ENCODE data around the gene LGI2. TPM values are rescaled to one million over a fixed set of nuclear protein-coding genes. Genes with fewer than 3 reads are reported as not detected.
"Not testable (repeated sequence)": the region's sequence is repeated elsewhere in the genome, so short reads cannot be mapped to it uniquely, and the experiment has no call there.

LGI2 gene
- total RNA-seq: not detected

- DNase-seq: no peak
Measured at GRCh38 chr4:25030277-25031076, at the start of gene LGI2. Gene LGI2 (minus strand): TSS chr4:25030946. CDS start chr4:25030693, 253 bp downstream.

GRCh38 chr4:25078523-25078922 lies 47.8 kb upstream of the LGI2 start:
- no peak for DNase-seq

- no peak for DNase-seq
Measured at GRCh38 chr4:25076625-25077398, 46.1 kb upstream of the LGI2 start.

DNA sequence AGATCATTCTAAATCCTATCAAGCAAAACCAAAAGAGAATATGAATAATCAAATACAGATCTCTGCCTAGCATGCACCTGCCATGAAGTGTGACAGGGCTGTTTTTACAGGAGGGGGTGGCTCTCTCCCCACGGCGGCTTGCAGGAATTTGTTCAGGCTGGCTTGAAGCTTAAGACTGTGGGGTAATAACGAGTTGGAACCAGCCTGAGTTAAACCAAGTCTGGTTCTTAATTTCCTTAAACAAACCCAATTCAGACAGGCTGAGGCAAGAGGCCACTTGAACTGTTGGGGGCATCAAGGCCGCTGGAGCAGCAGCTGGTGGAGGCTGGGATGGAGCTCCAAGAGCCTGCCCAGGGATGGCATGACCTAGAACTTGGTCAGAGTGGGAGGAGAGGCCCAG lies 45.1 kb upstream of the LGI2 start:
- DNase-seq: no peak

- no peak for DNase-seq
Measured at GRCh38 chr4:25075129-25075528, 44.4 kb upstream of the LGI2 start.

DNA sequence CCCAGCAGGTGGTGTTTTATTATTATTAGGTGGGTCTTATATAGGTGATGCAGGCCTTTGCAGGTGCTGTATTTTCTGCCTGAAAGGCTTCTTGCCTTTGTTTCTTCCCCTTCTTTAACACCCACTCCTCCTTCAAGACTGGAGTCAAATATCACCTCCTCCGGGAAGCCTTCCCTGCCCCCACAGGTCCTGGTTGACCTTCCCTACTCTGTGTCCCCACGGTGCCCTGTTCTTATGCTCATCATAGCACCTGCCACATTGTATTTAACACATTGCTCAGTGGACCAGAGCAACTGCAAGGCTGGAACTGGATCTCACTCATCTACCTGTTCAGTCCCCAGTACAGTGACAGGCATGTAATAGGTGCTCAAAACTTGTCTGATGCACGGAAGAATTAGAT lies 39.8 kb upstream of the LGI2 start:
- DNase-seq: no peak

- no peak for DNase-seq
Measured at GRCh38 chr4:25069014-25069413, 38.3 kb upstream of the LGI2 start.

DNA sequence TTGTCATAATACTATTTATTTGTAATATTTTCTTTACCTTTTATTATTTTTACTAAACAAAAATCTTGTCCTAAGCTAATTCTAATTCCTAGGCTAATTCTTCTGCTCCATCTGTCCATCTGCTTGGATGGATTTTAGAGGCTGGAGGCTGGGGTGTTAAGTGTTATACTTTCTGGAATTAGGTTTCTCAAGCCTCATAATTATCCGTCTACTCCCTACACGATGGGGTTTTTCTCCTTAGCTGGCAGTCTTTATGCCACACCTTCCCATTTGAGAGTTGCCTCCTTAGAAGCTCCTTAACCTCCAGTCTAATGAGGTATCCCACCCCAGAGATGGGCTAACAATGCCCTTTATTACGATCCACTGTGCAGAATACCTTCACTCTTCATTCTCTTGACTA lies 37.6 kb upstream of the LGI2 start:
- no peak for DNase-seq

DNA sequence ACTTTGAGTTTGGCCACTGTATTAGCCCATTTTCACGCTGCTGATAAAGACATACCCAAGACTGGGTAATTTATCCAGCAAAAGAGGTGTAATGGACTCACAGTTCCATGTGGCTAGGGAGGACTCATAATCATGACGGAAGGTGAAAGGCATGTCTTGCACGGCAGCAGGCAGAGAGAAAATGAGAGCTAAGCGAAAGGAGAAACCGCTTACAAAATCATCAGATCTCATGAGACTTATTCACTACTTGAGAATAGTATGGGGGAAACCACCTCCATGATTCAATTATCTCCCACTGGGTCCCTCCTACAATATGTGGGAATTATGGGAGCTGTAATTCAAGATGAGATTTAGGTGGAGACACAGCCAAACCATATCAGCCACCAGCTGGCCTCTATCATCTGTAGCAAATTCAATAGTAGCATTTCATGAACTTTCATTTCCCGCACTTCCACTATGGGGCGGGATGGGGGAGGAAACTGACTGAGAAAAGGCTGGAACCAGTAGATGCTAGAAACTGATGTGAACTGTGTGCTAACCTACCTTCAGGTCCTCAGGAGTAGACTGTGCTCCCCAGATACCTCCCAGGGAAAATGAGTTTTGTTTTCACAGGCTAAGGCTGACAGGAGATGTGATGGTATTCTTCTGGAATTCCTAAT lies 35.3 kb upstream of the LGI2 start:
- no peak for DNase-seq

DNA sequence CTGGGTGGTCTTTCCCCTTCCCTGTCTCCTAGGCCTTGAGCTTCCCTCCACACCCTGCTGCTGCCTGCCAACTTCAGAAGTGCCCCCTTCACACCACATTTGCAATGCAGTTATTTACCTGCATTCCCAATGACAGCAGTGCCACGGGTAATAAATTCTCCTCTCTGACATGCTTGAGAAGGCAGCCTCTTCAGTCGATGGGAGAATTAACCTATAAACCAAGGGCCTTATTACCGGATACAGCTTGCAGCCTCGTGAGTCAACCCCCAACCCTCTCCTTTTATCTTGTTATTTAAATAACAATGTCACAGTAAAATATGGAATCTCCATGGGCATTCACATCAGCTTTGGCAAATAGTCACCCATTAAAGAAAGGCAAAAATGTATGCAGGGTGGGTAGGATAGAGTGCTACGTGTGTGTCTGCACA lies 34.7 kb upstream of the LGI2 start:
- DNase-seq: no peak

GRCh38 chr4:25064447-25064846 lies 33.7 kb upstream of the LGI2 start:
- not testable (repeated sequence) for DNase-seq

DNA sequence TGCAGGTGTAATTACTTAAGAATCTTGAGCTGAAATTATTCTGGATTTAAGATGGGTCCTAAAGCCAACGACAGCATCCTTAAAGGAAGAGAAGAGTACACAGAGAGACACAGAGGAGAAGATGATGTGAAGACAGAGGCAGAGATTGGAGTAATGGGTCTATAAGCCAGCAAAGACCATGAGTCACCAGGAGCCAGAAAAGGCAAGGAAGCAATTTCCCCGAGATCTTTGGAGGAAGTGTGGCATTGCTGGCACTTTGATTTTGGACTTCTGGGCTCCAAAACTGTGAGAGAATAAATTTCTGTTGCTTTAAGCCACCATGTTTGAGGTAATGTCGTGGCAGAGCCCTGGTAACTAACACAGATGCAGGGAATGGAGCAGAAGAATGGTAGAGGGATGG lies 32.4 kb upstream of the LGI2 start:
- no peak for DNase-seq

GRCh38 chr4:25062098-25062497 lies 31.4 kb upstream of the LGI2 start:
- DNase-seq: no peak

GRCh38 chr4:25061602-25062001 lies 30.9 kb upstream of the LGI2 start:
- DNase-seq: no peak

GRCh38 chr4:25060963-25061340 lies 30.2 kb upstream of the LGI2 start:
- DNase-seq: no peak

DNA sequence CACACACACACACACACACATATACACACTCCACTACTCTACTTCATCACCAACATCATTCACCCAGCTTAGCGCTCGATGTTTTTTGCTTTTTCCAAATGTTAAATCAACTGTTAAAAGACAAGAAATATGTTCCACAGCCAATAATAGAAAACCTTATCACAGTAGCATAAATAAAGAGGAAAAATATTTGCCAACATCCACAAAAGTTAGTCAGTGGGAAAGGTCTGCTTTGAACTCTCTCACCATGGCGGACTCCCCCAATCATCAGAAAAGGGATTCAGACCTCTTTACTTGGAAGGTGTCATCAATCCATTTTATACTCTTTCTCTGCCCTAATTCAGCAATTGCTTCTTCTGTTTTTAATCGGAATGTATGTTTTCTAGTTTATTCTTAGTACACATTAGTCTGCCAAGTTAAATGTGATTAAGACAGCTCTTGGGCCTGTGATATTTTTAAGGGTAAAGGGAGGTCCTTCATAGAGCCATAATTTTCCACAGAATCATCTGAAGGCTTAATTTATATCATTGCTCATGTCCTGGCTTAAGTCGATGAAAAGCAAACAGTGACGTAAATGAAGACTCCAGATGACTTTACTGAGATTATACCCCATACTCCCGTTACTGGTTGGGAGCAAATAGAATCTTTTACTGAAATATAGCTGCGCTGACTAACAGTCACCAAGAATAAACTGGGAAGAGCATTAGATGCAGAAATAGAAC lies 29.7 kb upstream of the LGI2 start:
- no peak for DNase-seq

DNA sequence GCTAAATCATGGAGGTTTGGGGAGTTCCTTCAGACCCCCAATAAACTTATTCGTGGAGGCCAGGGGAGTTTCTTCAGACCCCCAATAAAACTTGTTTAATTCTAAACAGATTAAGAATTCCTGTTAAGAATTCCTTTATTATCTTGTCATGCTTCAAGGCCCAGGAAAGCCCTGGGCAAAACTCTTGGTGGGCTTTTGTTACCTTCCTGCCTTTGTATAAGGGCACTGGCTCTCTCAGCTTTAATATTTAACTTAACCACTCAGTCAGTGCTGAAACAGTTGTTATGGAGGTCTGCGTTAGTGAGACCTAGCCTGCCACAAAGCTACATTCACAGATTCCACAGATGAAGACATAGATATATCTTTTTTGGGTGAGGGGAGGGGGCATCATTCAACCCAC lies 29.0 kb upstream of the LGI2 start:
- no peak for DNase-seq

DNA sequence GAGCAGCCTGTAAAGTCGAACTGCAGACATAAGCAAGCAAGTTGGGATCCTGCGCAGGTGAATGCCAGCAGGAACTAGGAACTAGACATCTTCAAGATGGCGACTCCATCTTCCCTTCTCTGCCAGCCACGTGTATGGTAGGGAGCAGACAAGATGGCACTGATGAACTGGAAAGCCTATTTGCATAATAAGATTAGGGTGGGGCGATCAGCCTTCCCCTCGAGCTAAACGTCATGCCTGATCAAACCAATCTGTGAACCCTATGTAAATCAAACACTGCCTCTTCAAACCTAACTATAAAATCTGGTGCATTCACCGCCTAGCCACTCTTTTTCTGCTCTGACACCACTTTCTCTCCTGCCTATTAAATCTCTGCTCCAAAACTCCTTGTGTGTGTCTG lies 28.1 kb upstream of the LGI2 start:
- DNase-seq: no peak

- no peak for DNase-seq
Measured at GRCh38 chr4:25057299-25057698, 26.6 kb upstream of the LGI2 start.

- not testable (repeated sequence) for DNase-seq
Measured at GRCh38 chr4:25052037-25052436, 21.3 kb upstream of the LGI2 start.

GRCh38 chr4:25051534-25051933 lies 20.8 kb upstream of the LGI2 start:
- DNase-seq: no peak

DNA sequence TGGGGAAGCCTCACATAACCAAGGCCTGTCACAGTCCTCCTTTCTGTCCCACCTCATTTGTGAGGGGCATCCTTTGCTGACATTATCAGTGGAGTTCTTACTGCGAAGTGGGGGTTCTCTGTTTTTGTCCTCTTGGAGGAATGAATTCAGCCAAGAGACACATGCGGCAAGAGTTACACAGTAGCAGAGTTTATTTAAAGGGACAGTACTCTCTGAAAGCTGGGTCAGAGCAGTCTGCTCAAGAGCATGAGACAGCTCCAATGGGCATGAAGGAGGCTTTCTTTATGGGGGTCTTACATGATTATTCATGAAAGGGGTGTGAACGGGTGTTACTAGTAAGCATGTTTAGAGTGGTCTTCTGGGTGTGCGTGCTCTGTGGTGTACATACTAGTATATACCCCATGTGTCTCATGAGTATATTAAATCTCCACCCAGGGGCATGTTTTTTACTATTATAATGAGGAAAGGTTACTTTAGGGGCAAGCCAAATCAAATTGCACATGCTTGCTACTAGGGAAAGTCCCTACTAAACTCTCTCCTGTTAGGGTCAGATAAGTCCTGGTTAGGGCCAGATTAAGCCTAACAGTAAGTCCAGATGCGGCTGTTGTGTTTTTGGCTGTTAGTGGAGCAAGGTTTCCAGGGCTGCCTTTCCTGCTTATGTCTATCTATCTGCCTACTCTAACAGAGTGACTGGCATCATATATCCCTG lies 19.8 kb upstream of the LGI2 start:
- no peak for DNase-seq
